HL-60 (cell line): ENCODE results near the gene MMP24.

Experiments
- GABPA ChIP-seq: IDR thresholded peaks from 2 replicates; pipeline ENCODE4 v1.6.1; 2012; ENCODE audit warnings: low read depth
- POLR2AphosphoS5 ChIP-seq: IDR thresholded peaks from 2 replicates; pipeline ENCODE4 v1.6.1; 2012; ENCODE audit warnings: low read depth
- TF ChIP-seq, protein P1 (sequence below): IDR thresholded peaks from one replicate; pipeline ENCODE4 v1.5.1; 2011; ENCODE audit warnings: low read length, control low read depth, inconsistent platforms; ENCODE audit not compliant: insufficient read depth
- TF ChIP-seq, protein P2 (sequence below): IDR thresholded peaks from 2 replicates; pipeline ENCODE4 v1.6.1; 2012; ENCODE audit warnings: low read depth; ENCODE audit not compliant: insufficient replicate concordance

DNA sequence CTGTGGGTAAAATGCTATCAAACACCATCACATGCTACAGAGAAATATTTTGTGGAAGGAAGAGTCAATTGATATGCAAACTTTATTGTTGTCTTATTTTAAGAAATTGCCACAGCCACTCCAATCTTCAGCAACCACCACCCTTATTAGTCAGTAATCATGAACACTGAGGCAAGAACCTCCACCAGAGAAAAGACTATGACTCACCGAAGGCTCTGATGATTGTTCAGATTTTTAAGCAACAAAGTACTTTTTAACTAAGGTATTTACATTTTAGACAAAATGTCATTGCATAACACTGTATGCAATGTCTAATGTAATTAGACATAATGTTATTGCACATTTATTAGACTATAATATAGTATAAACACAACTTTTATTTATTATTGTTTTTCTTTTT, 26.2 kb upstream of the MMP24 start:
- TF ChIP-seq, protein P1, sequence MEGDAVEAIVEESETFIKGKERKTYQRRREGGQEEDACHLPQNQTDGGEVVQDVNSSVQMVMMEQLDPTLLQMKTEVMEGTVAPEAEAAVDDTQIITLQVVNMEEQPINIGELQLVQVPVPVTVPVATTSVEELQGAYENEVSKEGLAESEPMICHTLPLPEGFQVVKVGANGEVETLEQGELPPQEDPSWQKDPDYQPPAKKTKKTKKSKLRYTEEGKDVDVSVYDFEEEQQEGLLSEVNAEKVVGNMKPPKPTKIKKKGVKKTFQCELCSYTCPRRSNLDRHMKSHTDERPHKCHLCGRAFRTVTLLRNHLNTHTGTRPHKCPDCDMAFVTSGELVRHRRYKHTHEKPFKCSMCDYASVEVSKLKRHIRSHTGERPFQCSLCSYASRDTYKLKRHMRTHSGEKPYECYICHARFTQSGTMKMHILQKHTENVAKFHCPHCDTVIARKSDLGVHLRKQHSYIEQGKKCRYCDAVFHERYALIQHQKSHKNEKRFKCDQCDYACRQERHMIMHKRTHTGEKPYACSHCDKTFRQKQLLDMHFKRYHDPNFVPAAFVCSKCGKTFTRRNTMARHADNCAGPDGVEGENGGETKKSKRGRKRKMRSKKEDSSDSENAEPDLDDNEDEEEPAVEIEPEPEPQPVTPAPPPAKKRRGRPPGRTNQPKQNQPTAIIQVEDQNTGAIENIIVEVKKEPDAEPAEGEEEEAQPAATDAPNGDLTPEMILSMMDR: no peak
- no peak for TF ChIP-seq GABPA
- no peak for TF ChIP-seq POLR2AphosphoS5
- TF ChIP-seq, protein P2, sequence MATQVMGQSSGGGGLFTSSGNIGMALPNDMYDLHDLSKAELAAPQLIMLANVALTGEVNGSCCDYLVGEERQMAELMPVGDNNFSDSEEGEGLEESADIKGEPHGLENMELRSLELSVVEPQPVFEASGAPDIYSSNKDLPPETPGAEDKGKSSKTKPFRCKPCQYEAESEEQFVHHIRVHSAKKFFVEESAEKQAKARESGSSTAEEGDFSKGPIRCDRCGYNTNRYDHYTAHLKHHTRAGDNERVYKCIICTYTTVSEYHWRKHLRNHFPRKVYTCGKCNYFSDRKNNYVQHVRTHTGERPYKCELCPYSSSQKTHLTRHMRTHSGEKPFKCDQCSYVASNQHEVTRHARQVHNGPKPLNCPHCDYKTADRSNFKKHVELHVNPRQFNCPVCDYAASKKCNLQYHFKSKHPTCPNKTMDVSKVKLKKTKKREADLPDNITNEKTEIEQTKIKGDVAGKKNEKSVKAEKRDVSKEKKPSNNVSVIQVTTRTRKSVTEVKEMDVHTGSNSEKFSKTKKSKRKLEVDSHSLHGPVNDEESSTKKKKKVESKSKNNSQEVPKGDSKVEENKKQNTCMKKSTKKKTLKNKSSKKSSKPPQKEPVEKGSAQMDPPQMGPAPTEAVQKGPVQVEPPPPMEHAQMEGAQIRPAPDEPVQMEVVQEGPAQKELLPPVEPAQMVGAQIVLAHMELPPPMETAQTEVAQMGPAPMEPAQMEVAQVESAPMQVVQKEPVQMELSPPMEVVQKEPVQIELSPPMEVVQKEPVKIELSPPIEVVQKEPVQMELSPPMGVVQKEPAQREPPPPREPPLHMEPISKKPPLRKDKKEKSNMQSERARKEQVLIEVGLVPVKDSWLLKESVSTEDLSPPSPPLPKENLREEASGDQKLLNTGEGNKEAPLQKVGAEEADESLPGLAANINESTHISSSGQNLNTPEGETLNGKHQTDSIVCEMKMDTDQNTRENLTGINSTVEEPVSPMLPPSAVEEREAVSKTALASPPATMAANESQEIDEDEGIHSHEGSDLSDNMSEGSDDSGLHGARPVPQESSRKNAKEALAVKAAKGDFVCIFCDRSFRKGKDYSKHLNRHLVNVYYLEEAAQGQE: no peak
